Upper lobe of left lung (tissue), 6 donors: ENCODE results near the gene CDH6. TPM values are rescaled to one million over a fixed set of nuclear protein-coding genes. Genes with fewer than 3 reads are reported as not detected.

Experiments
- ATAC-seq, 2 donors: fragments of 200-7000 bp; cut with Tn5 transposase; one replicate each; pipeline ENCODE4 v1.9.1; 2022; ENCODE audit warnings: mild to moderate bottlenecking in 2 of 2, moderate library complexity in 2 of 2; ENCODE audit not compliant: low FRiP score in 2 of 2
- DNase-seq, 2 donors: peaks; one replicate each; pipeline ENCODE4 v3.0.0-alpha.2; 2019 to 2020
- H3K27ac ChIP-seq, 4 donors: fragments of 200-600 bp; sonication (generic); one replicate each; pipeline ENCODE4 v1.5.1; 2016 to 2019
- H3K27me3 ChIP-seq, 4 donors: fragments of 200-600 bp; sonication (generic); one replicate each; pipeline ENCODE4 v1.5.1; 2017 to 2019
- H3K36me3 ChIP-seq, 4 donors: fragments of 200-600 bp; sonication (generic); one replicate each; pipeline ENCODE4 v1.5.1; 2016 to 2019
- H3K4me1 ChIP-seq, 4 donors: fragments of 200-600 bp; sonication (generic); one replicate each; pipeline ENCODE4 v1.5.1; 2018 to 2019
- H3K4me3 ChIP-seq, 4 donors: fragments of 200-600 bp; sonication (generic); one replicate each; pipeline ENCODE4 v1.5.1; 2017 to 2019; ENCODE audit warnings: mild to moderate bottlenecking in 2 of 4, moderate library complexity in 1 of 4
- H3K9me3 ChIP-seq, 4 donors: fragments of 200-600 bp; sonication (generic); one replicate each; pipeline ENCODE4 v1.5.1; 2018 to 2019
- CTCF ChIP-seq, 6 experiments: fragments of 450-650 bp in 4 of 6; fragments of 200-600 bp in 2 of 6; sonication (generic) in 2 of 6; IDR thresholded peaks; one replicate each; pipeline ENCODE4 v1.5.1; 2016 to 2019; ENCODE audit warnings: antibody characterized with exemption in 6 of 6
- EP300 ChIP-seq, 4 donors: sonication (generic); formaldehyde crosslinking; IDR thresholded peaks; one replicate each; pipeline ENCODE4 v1.5.1; 2017; ENCODE audit warnings: antibody characterized with exemption in 4 of 4, control low read depth in 2 of 4
- POLR2A ChIP-seq, 4 donors: fragments of 450-650 bp; IDR thresholded peaks; one replicate each; pipeline ENCODE4 v1.5.1; 2016 to 2017; ENCODE audit warnings: antibody characterized with exemption in 4 of 4, mild to moderate bottlenecking in 2 of 4
- POLR2AphosphoS5 ChIP-seq, 2 donors: sonication (generic); formaldehyde crosslinking; IDR thresholded peaks; one replicate each; pipeline ENCODE4 v1.5.1; 2017; ENCODE audit warnings: antibody characterized with exemption in 2 of 2
- WGBS, 2 donors: methylation state at CpG; one replicate each; pipeline ENCODE4 v1.1.5; 2017 to 2018; 5-methylcytosine and 5-hydroxymethylcytosine counted together
- total RNA-seq, 6 donors: library from RNA; depleted of rRNA in 4 of 6; stranded (reverse); fragments of >200 nt in 4 of 6; gene quantifications; one replicate each; pipeline versions ENCODE4 v1.1.0 to v1.2.1, GENCODE V29; 2016 to 2021
- donor health status: DM: no; HTN: no; CAD: no; lungs with moderate emphysema.
- donor health status: DM: no; HTN: yes; CAD: no; lungs with severe emphysema.

CDH6 gene
- total RNA-seq, 6 donors from 2014 or later, result 1.8 to 3.6 (median 2.6) TPM

- Histone ChIP-seq H3K27me3 (no peaks in the 10 kb centered on the region), H3K36me3 (no peaks in the 10 kb centered on the region), H3K4me1 (no peaks in the 10 kb centered on the region), H3K9me3 (no peaks in the 10 kb centered on the region), H3K4me3 (no peak overlapping the region), H3K27ac (no peak overlapping the region)
- DNase-seq (no peak), ATAC-seq (no peak)
- TF ChIP-seq CTCF (IDR thresholded peaks at IDR 0.05), result peak; percentile 22 to 64 (median 52)
- TF ChIP-seq EP300 (IDR thresholded peaks at IDR 0.05), result no peak
- 23% methylated on average over 5 of the region's 5 CpGs for WGBS, 2 donors
Observed at GRCh38 chr5:31186672-31187267, 6.7 kb upstream of the CDH6 start.

GRCh38 chr5:31187591-31187990 is 5.9 kb upstream of the CDH6 start:
- H3K9me3 ChIP-seq, result no peaks in the 10 kb centered on the region

GRCh38 chr5:31192442-31192841 is 1.0 kb upstream of the CDH6 start:
- WGBS, 2 donors, result 78 to 87% methylated on average over 1 of the region's 1 CpG
- Histone ChIP-seq H3K4me1 (peaks cover 9 to 18% (median 13%) of the 10 kb centered on the region in 4 donors), H3K9me3 (no peaks in the 10 kb centered on the region), H3K27me3 (peaks cover 0 to 21% (median 8%) of the 10 kb centered on the region in 4 donors), H3K36me3 (no peaks in the 10 kb centered on the region), H3K27ac (no peak overlapping the region), H3K4me3 (no peak overlapping the region)
- DNase-seq (no peak), ATAC-seq (no peak)
- TF ChIP-seq CTCF (IDR thresholded peaks at IDR 0.05) (no peak), POLR2AphosphoS5 (IDR thresholded peaks at IDR 0.05) (no peak), EP300 (IDR thresholded peaks at IDR 0.05) (no peak), POLR2A (IDR thresholded peaks at IDR 0.05) (no peak)

More at GRCh38 chr5:31187591-31187990, 5.9 kb upstream of the CDH6 start:
- 76 to 78% methylated on average over 7 of the region's 7 CpGs for WGBS, 2 donors
- no peak for ATAC-seq
- no peak overlapping the region for H3K4me3 ChIP-seq
- H3K27ac ChIP-seq, result no peak overlapping the region
- H3K27me3 ChIP-seq, result peaks cover 0 to 4% (median 0%) of the 10 kb centered on the region in 4 donors
- H3K36me3 ChIP-seq, result no peaks in the 10 kb centered on the region
- DNase-seq, result no peak
- TF ChIP-seq CTCF (IDR thresholded peaks at IDR 0.05), result no peak
- TF ChIP-seq POLR2AphosphoS5 (IDR thresholded peaks at IDR 0.05), result no peak
- no peak for TF ChIP-seq POLR2A (IDR thresholded peaks at IDR 0.05)
- no peak for TF ChIP-seq EP300 (IDR thresholded peaks at IDR 0.05)
- no peaks in the 10 kb centered on the region for H3K4me1 ChIP-seq

DNA sequence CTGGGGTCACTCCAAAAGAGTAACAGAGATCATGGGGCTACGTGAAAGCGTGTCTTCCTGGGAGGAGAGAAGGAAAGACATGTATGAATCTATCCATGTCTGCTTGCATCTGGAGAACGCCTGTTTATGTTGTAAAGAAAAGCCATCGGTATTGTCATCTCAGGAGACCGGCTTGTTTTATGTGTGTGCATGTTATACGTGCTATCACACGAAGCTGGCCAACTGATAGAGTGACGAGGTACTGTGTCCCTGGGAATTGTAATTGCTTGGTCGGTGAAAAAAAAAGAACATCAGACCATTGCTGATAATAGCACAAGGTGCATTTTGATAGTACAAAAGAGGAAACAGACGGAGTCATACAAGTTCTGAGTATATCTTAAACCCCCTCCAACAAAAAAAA is 370 bp upstream of the CDH6 start:
- TF ChIP-seq EP300 (IDR thresholded peaks at IDR 0.05) (no peak), POLR2AphosphoS5 (IDR thresholded peaks at IDR 0.05) (no peak), POLR2A (IDR thresholded peaks at IDR 0.05) (no peak), CTCF (IDR thresholded peaks at IDR 0.05) (no peak)
- Histone ChIP-seq H3K36me3 (no peaks in the 10 kb centered on the region), H3K4me1 (peaks cover 9 to 18% (median 13%) of the 10 kb centered on the region in 4 donors), H3K9me3 (no peaks in the 10 kb centered on the region), H3K4me3 (peak overlapping the region in 3 of 4 donors; percentile 37 to 44 (median 39)), H3K27ac (no peak overlapping the region), H3K27me3 (peaks cover 0 to 21% (median 8%) of the 10 kb centered on the region in 4 donors)
- DNase-seq (no peak), ATAC-seq (no peak)
- WGBS, 2 donors, result 39 to 55% methylated on average over 10 of the region's 10 CpGs

DNA sequence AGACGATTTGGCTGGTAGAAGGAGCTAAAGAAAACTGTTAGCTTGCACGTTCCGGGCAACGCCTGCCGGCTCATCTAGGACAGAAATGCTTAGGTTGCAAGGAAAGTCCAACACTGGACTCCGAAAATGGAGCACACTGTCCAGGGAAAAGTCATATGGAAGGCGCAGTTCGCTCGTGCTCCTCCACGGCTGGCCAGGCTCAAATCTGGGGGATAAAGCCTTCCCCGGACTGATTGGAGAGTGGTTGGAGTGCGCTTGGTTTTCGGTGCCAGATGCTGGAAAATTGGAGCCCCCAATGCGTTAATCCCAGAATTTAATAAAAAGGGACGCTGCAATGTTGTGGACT is 955 bp downstream of the CDH6 start:
- Histone ChIP-seq H3K27ac (peak overlapping the region in 2 of 4 donors; percentile 19 to 61), H3K9me3 (no peaks in the 10 kb centered on the region), H3K4me1 (peaks cover 9 to 18% (median 13%) of the 10 kb centered on the region in 4 donors), H3K4me3 (peak overlapping the region; percentile 3 to 44 (median 38)), H3K27me3 (peaks cover 0 to 21% (median 8%) of the 10 kb centered on the region in 4 donors), H3K36me3 (no peaks in the 10 kb centered on the region)
- WGBS, 2 donors, result 8 to 11% methylated on average over 15 of the region's 15 CpGs
- peak in 1 of 2 donors; percentile 21 for ATAC-seq
- DNase-seq, result no peak
- TF ChIP-seq CTCF (IDR thresholded peaks at IDR 0.05), result no peak
- no peak for TF ChIP-seq EP300 (IDR thresholded peaks at IDR 0.05)
